HG02763 (cell line): Measurements from ENCODE around the gene TRIO.
"Not testable (repeated sequence)": the region's sequence is repeated elsewhere in the genome, so short reads cannot be mapped to it uniquely, and the experiment has no call there.

Experiments
- ATAC-seq: cut with Tn5 transposase; IDR thresholded peaks from one replicate; pipeline ENCODE4 v1.9.1; 2021; ENCODE audit warnings: mild to moderate bottlenecking, moderate library complexity; ENCODE audit not compliant: unreplicated experiment

The TRIO gene

DNA sequence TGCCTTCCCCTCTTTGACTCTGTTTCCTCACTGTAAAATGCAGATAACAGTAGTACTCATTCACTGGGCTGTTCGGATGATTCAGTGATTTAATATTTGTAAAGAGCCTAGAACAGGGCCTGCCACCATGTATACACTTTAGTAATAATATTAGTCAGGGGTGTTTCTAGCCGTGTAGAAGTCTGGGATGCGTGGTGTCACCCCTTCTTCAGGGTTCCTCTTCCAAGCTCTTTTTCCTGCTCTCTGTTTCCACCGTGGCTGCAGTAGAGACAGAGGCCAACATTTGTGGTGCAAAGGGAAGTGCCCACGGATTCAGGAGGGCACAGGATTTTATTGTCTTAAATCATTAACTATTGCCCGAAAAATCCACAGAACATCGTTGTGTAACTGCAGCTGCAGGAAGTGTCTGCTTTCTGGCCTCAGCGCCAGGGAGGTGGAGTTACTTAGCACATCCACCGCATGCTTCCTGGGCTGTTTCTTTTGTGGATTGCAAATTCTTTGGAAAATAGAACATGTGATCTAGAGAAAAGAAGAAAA lies 61.7 kb downstream of the TRIO start:
- no peak for ATAC-seq

DNA sequence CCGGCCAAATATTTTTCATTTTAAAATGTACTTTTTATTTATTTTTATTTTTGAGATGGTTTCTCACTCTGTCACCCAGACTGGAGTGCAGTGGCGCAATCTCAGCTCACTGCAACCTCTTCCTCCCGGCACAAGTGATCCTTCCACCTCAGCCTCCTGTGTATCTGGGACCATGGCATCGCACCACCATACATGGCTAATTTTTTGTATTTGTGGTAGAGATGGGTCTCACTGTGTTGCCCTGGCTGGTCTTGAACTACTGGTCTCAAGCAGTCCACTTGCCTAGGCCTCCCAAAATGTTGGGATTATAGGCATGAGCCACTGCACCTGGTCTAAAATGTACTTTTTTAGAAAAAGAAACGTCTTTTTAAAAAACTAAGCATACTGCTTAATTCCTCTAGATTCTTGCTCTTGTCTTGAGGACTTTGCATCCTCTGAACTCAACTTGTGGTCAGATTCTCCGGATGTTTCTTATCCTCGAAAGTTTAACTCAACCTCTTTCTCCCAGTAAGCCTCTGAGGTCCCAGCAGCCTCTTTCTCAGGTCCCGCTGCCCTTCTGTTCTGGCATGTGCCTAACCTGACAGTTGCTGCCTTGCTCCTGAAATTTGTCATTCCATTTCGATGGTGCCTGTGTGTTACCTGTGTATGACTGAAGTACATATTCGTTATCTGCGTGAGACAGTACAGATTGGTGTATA lies 63.0 kb downstream of the TRIO start:
- ATAC-seq: no peak

DNA sequence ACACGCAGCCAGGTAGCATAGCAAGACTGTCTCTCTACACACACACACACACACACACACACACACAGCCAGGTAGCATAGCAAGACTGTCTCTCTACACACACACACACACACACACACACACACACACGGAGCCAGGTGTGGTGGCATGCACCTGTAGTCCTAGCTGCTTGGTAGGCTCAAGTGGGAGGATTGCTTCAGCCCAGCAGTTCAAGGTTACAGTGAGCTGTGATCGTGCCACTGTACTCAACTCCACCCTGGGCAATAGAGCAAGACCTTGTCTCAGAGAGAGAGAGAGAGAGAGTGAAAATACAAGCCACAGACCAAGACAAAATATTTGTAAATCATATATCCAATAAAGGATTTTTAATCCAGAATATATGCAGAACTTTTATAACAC lies 64.3 kb downstream of the TRIO start:
- not testable (repeated sequence) for ATAC-seq

DNA sequence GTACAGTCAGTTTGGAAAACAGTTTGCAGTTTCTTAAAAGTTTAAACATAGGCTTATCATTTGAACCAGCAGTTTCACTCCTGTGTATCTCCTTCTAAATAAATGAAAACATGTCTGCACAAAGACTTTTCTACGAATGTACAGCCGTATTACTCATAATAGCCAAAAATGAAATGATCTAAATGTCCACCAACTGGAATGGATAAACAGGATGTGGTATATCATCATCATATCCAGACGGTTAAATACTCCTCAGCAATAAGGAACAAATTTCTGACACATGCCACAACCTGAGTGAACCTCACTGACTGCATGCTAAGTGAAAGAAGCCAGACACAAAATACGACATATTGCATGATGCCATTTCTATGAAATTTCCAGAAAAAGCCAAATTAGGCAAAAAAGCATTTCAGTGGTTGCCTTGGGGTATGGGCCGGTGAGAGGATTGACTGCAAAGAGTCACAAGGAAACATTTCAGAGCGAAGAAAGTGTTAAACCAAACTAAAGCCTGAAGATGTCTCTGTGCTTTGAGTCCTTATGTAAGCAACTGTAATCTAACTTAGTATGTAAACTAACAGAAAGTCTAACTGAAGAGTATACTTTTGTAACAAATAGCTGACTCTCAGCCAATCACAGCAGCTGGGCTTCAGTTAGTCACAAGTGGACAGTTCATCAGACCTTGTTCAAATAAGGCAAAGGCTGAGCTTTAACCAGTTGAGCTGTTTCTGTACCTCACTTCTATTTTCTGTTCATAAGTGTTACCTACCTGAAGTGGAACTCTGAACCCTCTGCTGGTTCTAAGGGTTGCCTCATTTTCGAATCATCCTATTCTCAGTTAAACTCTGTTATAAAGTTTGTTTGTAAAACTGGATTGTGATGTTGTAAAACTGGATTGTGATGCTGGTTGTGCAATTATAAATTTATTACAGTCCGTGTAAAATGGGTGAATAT lies 65.2 kb downstream of the TRIO start:
- peak; percentile 58 for ATAC-seq

DNA sequence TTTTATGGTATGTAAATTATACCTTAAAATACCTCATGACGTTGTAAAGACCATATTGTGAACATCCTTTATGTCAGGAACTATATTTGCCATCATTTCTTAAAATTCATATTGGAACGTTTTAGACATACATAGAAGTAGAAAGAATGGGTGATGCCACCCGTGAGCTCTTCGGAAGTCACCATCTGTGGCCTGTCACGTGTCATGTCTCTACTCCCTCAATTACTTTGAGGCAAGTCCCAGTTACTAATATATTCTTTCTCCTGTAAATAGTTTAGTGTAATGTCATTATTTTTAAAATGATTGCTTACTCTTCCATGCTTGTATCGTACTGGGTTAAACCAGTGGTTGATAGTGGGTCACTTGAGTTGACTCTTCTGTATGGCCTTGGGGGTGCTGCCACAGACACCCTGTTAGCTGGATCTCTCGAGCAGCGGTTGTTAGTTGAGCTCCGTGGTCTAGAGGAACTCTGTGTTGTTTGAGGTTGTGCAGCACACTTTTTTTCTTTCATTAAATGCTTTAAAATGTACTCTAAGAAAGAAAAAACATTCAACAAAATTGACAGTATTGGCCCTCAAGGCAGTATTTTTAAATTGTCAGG lies 66.2 kb downstream of the TRIO start:
- no peak for ATAC-seq

DNA sequence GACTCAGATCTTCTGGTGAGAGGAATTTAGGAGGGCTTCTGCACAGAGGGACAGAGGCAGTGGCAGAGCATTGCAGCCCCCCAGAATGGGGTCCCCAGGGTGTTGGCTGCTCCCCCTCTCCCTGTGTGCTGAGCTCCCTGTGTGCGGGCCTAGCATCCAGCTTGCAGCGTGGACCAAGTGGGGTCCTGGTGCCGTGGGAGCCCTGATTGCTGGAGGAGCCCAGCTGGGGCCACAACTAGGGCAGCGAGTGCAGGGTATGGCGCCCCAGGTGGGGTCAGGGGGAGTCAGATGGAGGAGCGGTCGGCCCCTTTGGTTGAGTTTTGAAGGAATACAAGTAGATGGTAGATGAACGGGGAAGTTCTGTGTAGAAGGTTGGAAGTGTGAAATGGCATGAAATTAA lies 66.7 kb downstream of the TRIO start:
- ATAC-seq: no peak

DNA sequence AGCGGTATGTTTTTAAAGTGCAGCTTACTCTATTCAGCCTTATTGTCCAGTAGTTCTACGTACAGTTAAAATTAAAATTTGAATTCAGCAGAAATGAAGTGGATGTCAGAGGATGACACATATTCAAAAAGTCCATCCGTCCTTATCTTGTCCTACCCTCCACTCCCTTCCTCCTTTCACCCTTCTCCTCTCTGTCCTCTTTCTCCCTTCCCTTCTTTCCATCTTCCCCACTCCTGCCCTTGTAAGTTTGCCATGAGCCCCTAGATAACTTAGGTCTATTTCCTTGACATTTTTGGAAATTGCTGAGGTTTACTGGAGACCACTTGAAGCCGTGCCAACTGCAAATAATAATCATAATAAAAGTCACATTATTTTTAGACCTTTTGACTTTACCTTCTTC lies 67.6 kb downstream of the TRIO start:
- no peak for ATAC-seq

DNA sequence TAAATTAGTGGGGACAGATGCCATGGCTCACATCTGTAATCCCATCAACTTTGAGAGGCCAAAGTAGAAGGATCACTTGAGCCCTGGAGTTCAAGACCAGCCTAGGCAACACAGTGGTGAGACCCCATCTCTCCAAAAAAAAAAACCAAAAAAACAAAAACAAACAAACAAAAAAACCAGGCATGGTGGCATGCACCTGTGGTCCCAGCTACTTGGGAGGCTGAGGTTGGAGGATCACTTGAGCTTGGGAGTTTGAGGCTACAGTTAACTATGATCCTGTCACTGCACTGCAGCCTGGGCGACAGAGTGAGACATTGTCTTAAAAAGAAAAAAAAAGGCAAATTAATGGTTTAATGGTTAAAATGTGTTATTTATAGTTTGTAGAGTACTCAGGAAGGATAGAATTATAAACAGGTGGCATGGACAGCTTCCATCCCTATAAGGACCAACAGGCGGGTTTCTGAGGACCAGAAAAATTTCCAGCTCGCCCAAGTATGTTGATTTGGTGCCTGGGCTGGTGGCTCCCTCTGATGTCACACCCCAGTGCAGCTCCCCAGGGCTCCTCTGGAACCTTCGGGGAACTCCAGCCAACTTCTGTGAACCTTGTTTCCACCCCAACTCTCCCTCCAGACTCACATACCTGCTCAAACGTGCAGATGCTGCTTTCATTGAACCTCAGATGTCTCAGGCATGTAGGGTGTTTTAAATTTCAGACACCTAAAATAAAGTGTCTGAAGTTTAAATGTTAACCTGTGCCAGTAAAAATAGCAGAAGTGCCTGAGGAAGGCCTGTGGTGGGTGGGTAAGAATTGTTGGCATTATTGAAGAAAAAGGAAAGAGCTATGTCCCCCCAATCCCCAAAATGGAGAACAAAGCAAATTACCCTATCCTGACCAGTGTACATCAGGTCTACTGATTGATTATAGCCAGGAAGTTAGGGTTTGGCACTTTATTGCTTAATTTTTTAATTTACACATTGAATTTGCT lies 69.0 kb downstream of the TRIO start:
- ATAC-seq: peak; percentile 37

DNA sequence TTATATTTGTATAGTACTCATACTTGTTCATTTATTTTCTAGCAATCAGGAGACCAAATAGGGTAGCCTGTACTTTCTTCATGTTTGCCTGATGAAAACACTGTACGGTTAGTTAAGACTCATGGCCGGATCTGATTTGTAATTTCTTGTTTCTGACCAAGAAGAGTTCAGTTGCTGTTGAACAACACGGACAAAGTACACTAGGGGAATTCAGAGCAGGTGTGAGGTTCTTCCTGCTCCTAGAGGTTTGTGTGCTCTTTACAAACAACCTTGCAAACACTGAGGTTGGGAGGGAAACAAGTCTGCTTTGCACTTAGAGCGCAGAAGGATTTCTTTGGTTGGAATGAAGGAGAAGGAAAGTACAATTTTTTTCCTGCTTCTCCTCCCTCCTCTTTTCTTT lies 69.7 kb downstream of the TRIO start:
- peak; percentile 27 for ATAC-seq

DNA sequence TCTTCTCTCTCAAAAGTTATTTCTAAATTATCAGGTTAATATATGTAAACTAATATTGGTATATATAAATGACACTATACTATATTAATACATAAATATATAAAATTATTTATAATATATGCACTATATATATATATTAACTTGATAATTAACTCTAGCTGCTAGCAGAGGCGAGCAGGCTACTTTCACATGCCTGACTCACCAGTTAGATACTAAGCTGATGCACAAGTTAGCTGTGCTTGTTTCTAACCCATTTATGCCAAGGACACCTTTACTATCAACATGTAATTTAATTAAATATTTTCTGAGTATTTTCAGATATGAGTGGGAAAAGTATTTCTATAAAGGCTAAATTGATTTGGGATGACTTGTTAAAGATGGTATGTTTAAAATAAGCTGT lies 70.1 kb downstream of the TRIO start:
- ATAC-seq: no peak

DNA sequence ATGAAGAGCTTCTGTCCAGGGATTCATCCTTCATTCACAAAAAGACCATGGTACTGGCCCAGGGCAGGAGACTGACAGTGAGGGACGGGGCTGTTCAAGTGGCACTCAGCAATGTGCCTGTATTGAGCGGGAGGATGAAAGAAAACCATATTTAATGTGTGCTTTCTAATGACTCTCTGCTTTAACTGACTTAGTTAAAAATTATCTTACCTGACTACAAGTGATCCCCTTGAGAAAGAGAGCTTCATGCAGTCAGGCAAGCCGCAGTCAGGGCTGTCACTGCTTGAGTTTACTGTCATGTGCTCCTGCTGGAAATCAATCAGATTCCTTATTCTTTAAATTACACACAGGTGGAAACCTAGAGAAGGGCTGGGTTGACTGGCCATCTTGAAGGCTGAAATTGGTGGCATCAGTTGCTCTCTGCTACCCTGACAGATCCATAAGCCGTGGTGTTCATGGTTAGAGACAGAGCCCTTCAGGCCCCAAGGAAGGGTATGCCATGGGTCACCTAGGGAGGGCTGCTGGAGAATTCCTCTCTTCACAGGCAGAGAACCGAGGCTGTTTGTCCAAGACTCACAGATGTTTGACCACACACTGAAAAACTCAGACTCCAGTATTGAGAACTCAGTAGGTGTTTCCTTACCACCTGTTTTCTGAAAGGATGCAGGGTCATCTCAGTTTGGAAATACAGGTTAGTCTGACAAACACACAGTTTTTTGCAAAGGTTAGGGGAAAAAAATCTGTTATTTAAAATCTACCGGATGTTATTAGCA lies 70.9 kb downstream of the TRIO start:
- ATAC-seq: peak; percentile 27

DNA sequence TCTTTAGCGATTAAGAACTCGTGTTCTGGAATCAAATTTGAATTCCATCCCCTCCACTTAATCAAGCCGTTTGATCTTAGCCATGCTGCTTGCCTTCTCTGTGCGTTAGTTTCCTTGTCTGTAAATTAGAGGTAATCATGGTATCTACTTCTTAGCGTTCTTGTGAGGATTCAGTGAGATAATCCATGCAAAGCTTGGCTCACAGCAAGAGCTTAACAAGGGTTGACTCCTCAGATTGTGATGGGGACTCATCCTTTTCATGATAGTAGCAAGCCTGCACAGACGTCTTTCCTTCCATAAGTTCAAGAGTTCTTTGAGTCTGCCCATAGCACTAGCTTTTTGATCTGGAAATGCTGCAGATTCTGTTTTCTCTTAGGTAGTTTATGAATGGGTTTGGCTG lies 72.8 kb downstream of the TRIO start:
- ATAC-seq: no peak

DNA sequence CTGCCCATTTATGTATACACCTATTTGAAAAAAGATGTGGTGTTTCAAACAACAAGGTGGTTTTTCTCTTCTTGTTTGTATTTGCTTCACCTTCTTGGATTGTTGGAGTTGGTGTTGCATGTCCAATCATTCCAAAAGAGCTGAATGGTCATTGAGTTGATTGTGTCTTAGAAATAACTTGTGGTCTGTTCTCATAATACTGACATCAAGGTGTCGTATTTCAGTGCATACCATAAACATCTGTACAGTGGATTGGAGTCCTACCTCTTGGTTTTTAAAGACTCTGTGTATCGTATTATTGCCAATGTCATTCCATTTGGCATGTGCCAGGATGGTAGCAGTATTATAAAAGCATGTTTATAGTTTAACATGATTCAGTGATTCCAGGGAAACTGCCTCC lies 73.2 kb downstream of the TRIO start:
- no peak for ATAC-seq

DNA sequence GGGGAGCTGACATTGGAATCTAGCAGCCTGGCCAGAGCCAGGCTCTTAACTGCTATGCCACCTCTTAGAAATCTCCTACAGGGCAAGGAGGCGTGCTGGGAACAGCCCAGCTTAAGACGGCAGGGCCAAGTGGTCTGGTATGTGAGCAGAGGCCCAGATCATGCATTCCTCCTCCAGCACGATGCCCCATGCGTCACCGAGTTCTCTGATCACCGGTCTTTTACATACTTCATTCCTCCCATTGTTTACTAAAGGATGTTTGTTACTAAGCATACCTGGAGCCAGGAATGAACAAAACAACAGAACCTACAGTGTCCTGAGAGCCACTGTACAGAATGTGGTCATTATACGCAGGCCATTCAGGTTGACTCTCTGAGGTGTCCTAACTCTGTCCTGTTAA lies 73.8 kb downstream of the TRIO start:
- no peak for ATAC-seq

DNA sequence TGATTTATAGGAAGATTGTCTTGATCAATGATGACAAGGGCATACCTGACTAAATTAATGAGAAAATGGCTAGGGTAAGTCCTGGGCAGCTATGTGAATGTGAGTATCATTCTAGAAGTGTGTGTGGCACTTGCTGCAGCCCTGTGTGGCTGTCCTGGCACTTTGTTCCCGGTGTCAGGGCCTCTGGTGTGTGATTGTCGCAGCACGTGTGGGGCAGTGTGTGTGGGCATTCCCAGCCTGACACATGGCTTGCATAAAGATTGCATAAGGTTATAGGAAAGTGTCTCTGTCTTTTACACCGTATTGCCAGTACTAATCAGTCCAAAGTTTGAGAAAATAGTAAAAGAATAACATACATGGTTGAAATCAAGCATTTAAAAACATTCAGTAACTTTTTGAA lies 74.4 kb downstream of the TRIO start:
- no peak for ATAC-seq

DNA sequence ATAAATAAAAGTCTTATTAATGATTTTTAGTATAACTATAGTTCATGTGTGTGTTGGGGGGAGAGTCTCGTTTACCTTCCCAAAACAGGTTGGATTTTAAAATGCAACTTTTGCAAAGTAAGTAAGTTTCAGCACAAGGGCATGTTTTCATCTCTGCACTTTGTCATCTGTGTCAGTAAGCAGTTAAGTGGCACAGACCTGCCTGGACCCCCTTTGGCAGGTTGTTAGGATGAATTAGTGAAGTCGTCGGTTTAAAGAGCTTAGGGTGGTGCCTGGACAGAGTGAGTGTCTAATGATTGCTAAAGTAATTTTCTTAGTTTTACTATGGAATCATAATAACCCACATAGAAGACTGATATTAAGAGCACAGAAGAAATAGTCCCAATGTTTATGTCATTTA lies 74.9 kb downstream of the TRIO start:
- no peak for ATAC-seq

DNA sequence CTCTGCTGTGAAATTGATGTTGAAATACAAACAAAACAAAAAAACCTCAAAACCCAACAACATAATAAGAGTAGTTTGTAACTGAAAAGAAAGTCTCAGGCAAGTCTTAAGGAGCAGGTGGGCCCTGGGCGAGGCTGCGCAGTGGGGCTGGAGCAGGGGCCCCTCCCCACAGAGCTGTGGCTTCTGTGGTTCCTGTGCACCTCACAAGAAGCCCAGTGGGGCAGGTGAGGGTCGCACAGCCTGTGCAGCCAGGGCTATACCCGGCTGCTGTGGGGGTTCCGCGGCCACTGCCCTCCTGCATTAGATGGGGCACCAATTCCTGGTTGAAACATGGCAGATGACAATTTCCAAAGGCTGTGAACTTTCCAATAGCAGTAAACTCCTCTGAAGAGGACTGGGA lies 75.3 kb downstream of the TRIO start:
- ATAC-seq: no peak

DNA sequence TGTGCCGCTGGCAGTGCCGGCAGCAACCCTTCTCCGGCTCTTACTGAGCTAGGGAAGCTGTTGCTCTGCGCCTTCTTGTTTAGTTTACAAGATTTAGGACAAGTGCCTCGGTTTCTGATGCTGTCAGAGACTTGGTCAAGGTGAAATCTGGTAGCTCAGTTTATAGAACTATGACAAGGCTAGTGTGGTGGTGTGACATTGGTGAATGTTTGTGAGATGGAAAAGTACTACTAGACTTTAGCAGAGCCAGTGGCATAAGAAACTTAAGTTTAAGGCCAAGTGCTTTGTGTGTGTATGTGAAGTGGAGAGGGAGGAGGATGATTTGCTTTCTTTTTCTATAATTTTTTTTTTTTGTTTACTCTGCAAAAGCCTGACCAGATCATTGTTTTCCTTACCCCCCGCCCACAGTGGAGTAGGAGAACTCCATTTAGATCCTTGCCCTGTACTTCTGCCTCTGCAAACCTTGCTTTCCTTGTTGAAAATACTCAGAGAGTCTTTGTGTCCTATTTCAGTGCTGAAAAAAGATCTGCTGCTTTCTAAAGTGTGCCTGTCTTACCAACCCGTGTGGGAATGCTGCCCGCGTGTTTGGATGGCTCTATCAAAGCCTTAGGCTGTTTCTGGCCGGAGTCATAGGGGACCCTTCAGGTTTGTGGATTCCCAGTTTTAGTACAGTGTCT lies 75.9 kb downstream of the TRIO start:
- no peak for ATAC-seq
